Glutamatergic neuron (in vitro differentiated cells): ENCODE results near the gene FGF9. TPM values are rescaled to one million over a fixed set of nuclear protein-coding genes. Genes with fewer than 3 reads are reported as not detected.

Source experiments
- DNase-seq: peaks from one replicate; pipeline ENCODE4 v3.0.0; 2022
- H3K27ac Mint-ChIP-seq: one replicate; pipeline ENCODE4 v1.8.0; 2020; ENCODE audit warnings: mild to moderate bottlenecking, mixed read lengths, inconsistent platforms; ENCODE audit not compliant: unreplicated experiment
- H3K27me3 Mint-ChIP-seq: one replicate; pipeline ENCODE4 v1.8.0; 2020; ENCODE audit warnings: mild to moderate bottlenecking, moderate library complexity, mixed read lengths, inconsistent platforms; ENCODE audit not compliant: unreplicated experiment
- H3K36me3 Mint-ChIP-seq: one replicate; pipeline ENCODE4 v1.8.0; 2020; ENCODE audit warnings: mild to moderate bottlenecking, mixed read lengths, inconsistent platforms; ENCODE audit not compliant: unreplicated experiment
- H3K4me1 Mint-ChIP-seq: one replicate; pipeline ENCODE4 v1.8.0; 2020; ENCODE audit warnings: mild to moderate bottlenecking, low read depth, mixed read lengths, inconsistent platforms; ENCODE audit not compliant: unreplicated experiment
- H3K4me3 Mint-ChIP-seq: one replicate; pipeline ENCODE4 v1.8.0; 2020; ENCODE audit warnings: mild to moderate bottlenecking, mixed read lengths, inconsistent platforms; ENCODE audit not compliant: unreplicated experiment
- H3K9me3 Mint-ChIP-seq: one replicate; pipeline ENCODE4 v1.8.0; 2020; ENCODE audit warnings: mild to moderate bottlenecking, moderate library complexity, mixed read lengths, inconsistent platforms; ENCODE audit not compliant: unreplicated experiment
- total RNA-seq: library from RNA; stranded (reverse); fragmentation: NEBNext Ultra II Directional; extraction: Animal tissue kit (Norgen Biotek cat#: 25700); gene quantifications from one replicate; pipeline ENCODE4 v1.2.1, GENCODE V29; 2021; ENCODE audit not compliant: unreplicated experiment
- TF ChIP-seq, protein P1 (sequence below): fragments of 200-600 bp; sonication (generic); IDR thresholded peaks from one replicate; pipeline ENCODE4 v1.5.0; 2021; ENCODE audit not compliant: partially characterized antibody, unreplicated experiment

The FGF9 gene
- total RNA-seq, 1 donor from 2014 or later = 19.5 TPM

GRCh38 chr13:21677075-21677623 is 6.3 kb downstream of the FGF9 start:
- Mint-ChIP-seq H3K36me3 (peaks cover 7% of the 10 kb centered on the region), H3K4me3 (peak overlapping the region; percentile 82), H3K4me1 (peaks cover 16% of the 10 kb centered on the region), H3K9me3 (peaks cover 11% of the 10 kb centered on the region), H3K27ac (peak overlapping the region; percentile 79), H3K27me3 (peaks cover 15% of the 10 kb centered on the region)
- TF ChIP-seq, protein P1, sequence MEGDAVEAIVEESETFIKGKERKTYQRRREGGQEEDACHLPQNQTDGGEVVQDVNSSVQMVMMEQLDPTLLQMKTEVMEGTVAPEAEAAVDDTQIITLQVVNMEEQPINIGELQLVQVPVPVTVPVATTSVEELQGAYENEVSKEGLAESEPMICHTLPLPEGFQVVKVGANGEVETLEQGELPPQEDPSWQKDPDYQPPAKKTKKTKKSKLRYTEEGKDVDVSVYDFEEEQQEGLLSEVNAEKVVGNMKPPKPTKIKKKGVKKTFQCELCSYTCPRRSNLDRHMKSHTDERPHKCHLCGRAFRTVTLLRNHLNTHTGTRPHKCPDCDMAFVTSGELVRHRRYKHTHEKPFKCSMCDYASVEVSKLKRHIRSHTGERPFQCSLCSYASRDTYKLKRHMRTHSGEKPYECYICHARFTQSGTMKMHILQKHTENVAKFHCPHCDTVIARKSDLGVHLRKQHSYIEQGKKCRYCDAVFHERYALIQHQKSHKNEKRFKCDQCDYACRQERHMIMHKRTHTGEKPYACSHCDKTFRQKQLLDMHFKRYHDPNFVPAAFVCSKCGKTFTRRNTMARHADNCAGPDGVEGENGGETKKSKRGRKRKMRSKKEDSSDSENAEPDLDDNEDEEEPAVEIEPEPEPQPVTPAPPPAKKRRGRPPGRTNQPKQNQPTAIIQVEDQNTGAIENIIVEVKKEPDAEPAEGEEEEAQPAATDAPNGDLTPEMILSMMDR = no peak
- peak; percentile 29 for DNase-seq

- H3K36me3 Mint-ChIP-seq = peaks cover 8% of the 10 kb centered on the region
- DNase-seq = no peak
- no peaks in the 10 kb centered on the region for H3K4me1 Mint-ChIP-seq
- H3K4me3 Mint-ChIP-seq = no peak overlapping the region
- no peaks in the 10 kb centered on the region for H3K27me3 Mint-ChIP-seq
- TF ChIP-seq, protein P1 = no peak
- no peak overlapping the region for H3K27ac Mint-ChIP-seq
- peaks cover 2% of the 10 kb centered on the region for H3K9me3 Mint-ChIP-seq
Measured at GRCh38 chr13:21683034-21683733, 12.3 kb downstream of the FGF9 start.

DNA sequence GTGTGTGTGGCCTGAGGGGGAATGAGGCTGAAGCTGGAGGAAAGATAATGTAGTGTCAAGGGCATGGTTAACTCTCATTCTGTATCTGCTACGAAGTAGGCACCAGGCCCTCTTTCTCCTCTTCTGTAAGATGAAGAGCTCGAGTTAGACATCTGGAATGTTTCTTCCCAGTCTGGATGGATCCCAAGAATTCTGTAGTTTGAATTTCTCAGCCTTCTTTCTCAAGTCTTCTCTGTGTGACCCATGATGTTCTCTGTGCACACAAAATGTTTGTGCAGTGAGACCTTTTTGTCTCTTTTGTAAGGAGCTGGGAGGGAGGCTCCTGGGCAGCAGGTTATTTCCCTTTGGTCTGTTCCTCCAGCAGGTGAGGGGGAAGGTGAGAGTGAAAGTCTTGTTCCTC is 13.7 kb downstream of the FGF9 start:
- TF ChIP-seq, protein P1 = no peak
- Mint-ChIP-seq H3K4me1 (no peaks in the 10 kb centered on the region), H3K9me3 (peaks cover 2% of the 10 kb centered on the region), H3K36me3 (peaks cover 8% of the 10 kb centered on the region), H3K27me3 (no peaks in the 10 kb centered on the region), H3K4me3 (no peak overlapping the region), H3K27ac (no peak overlapping the region)
- no peak for DNase-seq

DNA sequence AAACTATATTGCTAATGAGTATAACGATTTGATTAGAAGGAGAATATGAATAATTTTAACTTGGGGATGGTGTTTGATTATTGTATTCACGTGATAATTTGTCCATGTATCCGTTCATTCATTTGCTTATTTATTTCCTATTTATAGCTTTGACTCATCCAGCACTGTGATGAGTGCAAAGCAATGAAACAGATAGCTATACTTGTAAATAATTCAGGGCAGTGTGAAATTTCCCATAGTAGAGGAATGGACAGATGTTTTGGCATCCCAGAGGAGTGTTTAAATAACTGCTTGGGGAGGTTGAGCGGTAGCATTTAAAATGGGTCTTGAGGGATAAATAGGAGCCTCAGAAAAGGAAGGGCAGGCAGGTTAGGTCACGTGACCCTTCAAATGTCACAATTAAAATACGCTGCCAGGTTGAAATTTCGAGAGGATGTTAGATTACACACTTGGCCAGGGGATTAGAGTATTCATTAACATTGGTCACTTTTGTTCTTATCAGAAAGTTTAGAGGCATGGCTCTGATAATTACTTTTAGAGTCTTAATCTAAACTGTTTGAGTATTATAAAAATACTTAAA is 14.7 kb downstream of the FGF9 start:
- Mint-ChIP-seq H3K27me3 (no peaks in the 10 kb centered on the region), H3K27ac (no peak overlapping the region), H3K9me3 (peaks cover 2% of the 10 kb centered on the region), H3K4me3 (no peak overlapping the region), H3K36me3 (peaks cover 8% of the 10 kb centered on the region), H3K4me1 (no peaks in the 10 kb centered on the region)
- TF ChIP-seq, protein P1 = no peak
- DNase-seq = no peak
